Stimulated activated CD4-positive, alpha-beta T cell treated with anti-CD3 and anti-CD28 coated beads, TNF-alpha, amount 100 ng/mL, for 48 hours (primary cell): ENCODE data around the gene U2AF2.

Experiments
- DNase-seq, 3 donors: peaks; one replicate each; pipeline ENCODE4 v3.0.0-alpha.2; 2020; ENCODE audit warnings: low read depth in 3 of 3

U2AF2 gene

DNA sequence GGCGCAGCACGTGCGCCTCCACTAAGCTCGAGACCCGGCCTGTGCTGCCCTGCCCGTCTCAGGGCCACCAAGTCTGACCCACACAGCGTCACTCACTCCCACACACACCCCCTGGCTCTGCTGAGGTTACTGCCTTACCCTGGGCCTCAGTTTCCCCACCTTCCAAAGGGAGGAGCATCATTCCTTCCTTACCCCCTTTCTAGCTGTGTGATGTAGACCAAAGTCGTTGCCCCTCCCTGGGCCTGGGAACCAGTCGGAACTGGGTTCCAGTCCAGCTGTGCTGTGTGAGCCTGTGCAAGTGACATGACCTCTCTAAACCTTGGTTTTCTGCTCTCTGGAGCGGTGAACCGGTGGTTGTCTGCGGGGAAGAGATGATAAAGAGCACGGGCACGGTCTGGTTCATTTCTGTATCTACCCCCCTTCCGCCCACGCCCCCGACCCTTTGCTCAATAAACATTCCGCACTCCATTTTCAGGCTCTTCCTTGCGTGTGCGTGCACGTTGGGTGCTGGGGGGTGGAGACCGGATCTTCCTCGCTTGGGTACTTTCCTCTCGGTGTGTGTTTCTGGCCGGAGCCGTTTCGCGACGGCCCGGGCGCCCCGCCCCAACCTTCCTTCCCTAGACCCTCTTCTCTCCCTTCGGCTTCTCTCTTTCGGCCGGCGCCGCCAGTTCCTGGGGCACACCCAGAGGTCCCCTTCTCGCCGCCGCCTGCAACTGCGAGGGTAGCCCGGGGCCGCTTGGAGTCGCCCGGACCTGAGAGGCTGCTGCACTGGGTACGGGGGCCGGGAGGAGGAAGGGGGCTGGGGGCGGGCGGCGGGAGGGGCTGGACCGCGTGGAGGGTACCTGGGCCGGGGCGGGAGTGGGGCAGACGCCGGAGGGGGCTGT is 11.6 kb upstream of the U2AF2 start, which contains the start of gene ZNF581:
Gene ZNF581 (plus strand): TSS at position 647 of the 884 bp plus-strand sequence. CDS start 923 bp downstream, outside the sequence.
- peak; percentile 69 to 84 (median 75) for DNase-seq

DNA sequence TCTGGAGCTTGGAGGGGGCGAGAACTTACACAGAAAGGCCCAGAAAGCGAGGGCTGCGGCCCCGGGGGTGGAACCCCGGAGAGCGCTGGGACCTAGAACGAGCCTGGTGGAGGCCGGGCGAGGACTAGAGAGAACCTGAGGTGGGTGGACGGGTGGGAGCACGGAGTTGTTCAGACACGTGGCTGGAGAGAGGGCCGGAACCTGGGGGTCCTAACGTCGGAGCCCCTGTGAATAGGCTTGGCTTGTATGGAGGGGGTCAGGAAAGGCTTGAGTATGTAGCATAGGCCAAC is 11.0 kb upstream of the U2AF2 start:
- DNase-seq, result no peak

DNA sequence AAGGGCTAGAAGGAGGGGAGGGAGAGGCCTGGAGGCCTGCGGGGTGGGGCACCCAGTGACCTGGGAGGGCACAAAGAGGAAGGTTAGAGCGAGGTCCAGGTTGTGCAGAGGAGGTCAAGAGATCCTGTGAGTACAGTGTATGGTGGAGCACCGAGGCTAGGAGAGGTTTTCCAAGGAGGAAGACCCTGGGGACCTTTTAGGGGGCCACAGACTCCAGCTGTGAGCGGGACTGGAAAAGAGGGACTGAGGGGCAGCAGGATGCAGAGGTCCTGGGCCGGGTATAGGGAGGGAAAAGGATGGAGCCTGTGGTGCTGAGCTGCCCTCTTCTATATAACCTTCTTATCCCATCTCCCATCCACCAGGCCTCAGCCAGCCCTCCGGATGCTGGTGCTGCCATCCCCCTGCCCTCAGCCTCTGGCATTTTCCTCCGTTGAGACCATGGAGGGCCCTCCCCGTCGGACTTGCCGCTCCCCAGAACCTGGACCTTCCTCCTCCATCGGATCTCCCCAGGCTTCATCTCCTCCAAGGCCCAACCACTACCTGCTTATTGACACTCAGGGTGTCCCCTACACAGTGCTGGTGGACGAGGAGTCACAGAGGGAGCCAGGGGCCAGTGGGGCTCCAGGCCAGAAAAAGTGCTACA is 10.5 kb upstream of the U2AF2 start:
- no peak for DNase-seq

GRCh38 chr19:55644842-55645511 is 9.9 kb upstream of the U2AF2 start:
- no peak for DNase-seq

GRCh38 chr19:55645512-55645881 is 9.3 kb upstream of the U2AF2 start:
- no peak for DNase-seq

DNA sequence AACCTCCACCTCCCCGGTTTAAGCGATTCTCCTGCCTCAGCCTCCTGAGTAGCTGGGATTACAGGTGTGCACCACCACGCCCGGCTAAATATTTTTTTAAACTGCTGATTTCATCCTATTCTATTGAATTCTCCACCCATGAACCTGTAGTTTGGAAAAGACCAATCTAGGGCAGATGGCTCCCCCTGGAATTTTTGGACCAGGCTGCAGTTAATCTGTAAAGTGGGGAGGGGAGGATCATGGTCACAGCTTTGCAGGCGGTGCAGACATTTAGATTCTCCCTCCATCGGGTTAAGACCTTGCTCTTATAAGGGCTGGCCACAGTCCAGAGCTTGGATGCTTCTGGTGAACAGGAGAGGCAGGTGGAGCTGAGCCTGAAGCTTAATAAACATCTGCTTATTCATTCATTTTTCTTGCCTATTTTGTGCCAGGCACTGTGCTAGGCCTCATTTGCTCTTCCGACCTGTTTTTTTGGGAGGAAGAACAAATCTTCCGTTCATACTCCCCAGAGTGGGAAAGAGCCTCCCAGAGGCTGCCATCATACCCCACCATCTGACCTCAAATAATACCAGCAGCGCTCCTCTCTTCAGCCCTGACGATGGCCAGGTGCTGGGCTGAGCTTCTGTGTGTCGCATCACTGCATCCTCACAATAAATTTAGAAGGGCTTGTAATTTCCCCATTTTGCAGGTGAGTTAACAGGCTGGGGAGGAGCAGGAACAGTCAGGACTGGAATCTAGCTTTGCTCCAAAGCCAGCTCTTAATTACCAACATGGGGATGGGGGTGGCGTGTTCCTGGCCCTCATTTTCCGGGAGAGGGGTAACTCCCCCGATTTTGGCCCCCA is 7.7 kb upstream of the U2AF2 start:
- DNase-seq, result no peak

DNA sequence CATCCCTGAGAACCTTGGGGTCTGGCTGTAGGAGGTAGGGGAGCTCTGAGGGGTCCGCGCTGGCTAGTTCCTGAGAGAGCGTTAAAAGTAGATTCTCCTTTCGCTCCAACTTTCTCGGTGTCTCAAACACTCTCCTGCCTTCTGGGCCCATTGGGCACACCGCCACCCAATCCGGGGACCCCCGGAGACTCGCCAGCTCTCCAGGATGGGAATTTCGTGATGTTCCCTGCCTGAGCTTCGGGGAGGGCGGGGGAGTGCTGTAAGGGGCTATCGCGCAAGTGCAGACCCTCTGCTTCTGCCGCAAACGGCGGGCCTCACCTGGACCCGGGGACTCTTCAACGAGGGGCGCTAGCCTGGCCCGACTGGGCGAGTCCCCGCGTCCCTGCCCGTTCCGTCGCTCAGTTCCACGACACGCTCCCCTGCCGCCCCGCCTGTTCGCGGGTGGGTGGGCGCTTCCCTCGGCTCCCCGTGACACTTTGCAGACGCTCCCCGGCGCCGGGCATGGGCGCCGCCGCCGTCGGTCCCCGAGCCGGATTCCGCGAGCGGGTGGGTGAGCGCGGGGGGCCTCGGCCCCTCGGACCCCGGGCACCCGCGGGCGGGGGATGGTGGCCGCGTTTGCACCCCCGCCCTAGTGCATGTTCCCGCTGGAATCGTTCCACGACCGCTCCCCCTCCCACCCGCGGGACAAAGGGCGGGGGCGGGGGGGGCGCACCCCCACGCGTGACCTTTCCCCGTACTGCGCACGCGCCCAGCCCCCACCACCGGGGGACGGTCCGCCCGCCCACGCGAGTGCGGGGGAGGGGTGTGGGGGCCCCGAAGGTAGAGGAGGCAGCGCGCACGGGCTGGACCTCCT is 6.9 kb upstream of the U2AF2 start, which contains the start of gene CCDC106:
Gene CCDC106 (plus strand): TSS at position 481 of the 853 bp plus-strand sequence. CDS start 835 bp downstream, outside the sequence.
- DNase-seq, result no peak

DNA sequence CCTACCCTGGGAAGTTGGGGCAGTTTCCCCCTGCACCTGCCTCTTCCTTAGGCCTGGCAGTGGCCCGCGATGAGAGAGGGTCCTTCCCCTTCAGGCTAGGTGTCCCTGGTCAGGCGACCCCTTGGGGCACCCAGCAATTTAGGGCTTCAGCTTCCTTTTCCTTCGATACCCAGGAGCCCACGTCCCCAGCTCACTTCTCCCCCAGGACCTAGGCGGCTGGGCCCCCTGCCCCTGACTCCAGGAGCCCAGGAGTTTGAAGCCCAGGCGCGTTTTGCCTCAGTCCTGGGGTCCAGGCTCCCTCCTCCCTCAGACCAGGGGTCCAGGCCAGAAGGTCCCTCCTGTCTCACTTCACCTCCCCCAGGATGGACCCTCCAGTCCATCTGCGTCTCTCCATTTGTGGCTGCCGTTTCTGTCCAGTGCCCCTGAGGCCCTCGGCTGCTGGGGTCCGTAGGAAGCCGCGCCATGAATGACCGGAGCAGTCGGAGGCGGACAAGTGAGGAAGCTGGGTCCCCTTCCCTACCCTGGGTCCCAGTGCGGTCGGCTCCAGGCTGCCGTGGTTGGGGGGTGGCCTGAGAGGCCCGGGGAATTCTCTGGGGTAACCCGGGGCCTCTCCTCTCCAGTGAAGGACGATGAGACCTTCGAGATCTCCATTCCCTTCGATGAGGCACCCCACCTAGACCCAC is 6.1 kb upstream of the U2AF2 start:
- no peak for DNase-seq

DNA sequence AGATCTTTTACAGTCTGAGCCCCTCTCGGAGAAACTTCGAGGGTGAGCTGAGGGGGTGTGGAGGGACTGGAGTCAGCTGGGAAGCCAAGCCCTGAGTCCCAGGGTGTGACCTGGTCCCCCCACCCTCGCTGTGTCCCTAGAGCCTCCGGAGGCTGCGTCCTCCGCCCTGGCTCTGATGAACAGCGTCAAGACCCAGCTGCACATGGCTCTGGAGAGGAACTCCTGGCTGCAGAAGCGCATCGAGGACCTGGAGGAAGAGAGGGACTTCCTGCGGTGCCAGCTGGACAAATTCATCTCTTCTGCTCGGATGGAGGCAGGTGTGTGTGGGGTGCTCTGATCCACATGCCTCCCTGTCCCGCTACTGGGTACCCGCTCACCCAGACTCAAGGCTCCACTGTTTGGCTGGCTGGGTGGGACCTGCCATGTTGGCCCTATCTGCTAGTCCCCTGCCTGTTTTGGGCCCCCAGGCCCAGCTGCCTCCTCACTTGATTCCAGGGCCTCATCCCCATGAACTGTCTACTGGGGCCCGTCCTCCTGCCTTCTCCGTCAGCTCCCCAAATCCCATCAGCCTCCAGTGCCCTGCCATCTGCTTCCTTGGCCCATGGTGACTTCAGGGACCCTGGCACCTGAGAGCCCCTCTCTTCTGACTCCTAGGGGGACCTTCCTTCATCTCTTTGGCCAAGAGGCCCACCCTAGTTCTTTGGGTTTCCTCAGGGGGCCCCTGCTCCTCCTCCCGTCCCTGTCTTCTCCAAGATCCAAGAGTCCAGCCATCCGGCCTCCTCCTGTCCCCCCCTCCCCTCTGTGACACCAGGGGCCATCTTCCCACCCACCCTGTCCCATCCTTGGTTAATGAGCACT is 5.3 kb upstream of the U2AF2 start:
- DNase-seq, result no peak

- DNase-seq, result no peak
Measured at GRCh38 chr19:55650126-55650557, 4.7 kb upstream of the U2AF2 start.

GRCh38 chr19:55650602-55651230 is 4.1 kb upstream of the U2AF2 start:
- no peak for DNase-seq

DNA sequence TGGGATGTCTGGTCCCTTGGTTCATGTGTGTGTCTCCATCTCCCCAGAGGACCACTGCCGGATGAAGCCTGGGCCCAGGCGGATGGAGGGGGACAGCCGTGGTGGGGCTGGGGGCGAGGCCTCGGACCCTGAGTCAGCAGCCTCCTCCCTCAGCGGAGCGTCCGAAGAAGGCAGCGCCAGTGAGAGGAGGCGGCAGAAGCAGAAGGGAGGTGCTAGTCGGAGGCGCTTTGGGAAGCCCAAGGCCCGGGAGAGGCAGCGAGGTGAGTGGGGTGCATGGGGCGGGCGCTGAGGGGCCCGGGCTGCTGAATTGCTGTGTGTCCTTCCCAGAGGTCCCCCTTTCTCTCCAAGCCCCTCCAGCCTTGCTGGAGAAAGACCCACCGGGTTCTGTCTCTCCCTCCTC is 3.6 kb upstream of the U2AF2 start:
- no peak for DNase-seq

DNA sequence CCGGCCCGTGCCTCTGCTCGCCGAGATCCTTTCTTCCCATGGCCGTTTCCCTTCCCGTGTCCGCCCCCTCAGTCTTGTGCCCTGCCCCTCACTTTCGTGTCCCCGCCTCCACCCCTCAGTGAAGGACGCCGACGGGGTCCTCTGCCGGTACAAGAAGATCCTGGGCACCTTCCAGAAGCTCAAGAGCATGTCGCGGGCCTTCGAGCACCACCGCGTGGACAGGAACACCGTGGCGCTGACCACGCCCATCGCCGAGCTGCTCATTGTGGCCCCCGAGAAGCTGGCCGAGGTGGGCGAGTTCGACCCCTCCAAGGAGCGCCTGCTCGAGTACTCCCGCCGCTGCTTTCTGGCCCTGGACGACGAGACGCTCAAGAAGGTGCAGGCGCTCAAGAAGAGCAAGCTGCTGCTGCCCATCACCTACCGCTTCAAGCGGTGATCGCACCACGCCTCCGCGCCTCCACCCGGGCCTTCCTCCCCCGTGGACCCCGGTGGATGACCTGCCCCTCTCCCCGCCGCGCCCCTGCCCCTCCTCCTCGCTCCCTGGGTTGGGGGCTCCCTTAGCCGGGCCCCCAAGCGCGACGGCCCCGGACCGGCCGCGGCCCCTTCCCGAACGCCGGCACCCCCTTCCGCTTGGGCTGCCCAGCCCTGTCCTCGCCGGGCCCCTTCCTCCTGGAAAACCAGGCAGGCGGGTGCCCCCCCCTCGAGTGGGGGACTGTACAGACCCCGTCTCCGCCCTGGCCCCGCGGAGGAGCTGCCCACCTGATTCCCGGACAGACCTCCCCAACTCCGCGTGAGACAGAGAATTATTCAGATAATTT is 2.3 kb upstream of the U2AF2 start:
- DNase-seq, result no peak

DNA sequence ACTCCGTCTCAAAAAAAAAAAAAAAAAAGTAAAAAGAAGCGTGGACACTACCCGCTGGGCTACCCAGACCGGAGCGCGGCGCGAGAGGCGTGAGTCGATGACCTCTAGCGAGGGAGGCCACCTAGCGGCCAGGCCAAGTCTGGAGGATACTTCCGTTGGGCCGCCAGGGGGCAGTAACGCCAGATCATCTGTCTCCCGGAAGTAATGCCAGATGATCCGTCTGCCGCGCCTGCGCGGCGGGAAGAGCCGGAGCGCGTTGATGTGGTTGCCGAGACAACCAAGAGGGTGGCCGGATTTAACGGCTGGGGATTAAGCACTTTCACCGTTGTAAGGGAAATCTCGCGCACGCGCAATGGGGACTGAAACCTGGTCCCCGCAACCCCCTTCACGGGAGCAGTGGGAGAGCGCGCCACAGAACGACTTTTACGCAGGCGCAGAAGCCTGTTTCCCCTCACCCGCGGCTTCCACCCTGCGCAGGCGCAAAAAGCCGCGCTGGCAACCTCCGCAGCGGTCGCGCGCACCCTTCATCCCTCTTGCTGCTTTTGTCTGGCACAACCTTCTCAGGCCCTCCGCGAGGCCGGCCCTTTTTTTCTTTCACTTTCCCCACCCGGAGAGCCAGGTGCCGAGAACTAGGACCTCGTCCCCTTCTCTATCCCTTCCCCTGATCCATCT is 1.0 kb upstream of the U2AF2 start:
- peak; percentile 91 to 95 (median 93) for DNase-seq

GRCh38 chr19:55654323-55654867 is 440 bp upstream of the U2AF2 start:
- DNase-seq, result peak; percentile 94 to 99 (median 99)

DNA sequence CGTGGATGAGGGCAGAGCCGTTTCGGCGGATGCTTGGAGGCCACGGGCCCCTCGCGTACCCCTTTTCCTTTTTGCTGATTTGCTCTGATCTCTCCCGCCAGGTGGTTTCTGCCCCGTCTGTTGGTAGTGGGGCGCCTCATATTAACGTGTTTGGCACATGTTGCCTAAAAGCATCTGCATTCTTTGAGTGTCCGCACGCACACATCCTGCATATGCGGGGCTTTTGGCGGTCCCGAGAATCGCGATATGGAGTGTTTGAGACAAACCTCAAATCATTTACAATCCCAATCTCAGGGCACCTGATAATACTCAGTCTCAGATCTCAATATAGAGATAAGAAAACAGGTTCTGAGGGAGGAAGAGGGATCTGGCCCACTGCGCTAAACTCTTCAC is 809 bp downstream of the U2AF2 start:
- DNase-seq, result no peak

DNA sequence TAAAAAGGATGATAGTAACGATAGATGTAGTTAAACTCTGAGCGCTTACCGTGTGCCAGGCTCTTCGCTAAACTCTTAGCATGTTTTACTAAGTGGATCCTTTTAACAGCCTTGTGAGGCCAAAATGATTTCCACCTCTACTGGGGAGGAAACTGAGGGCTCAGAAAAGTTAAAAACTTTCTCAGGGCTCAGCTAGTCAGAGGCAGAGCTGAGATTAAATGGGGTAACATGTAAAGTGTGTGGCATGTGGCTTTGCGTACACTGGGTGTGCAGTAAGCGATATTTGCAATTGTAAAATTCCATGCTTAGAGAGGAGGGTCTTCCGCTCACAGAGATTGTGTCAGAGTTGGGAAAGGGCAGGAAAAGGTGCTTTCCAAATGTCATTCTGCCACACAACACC is 1.7 kb downstream of the U2AF2 start:
- no peak for DNase-seq
